A673 (cell line): ENCODE data around the gene DIPK1B.

Experiments used
- CTCF ChIP-seq: fragments of 300-800, 200-600 bp; sonication (generic); conservative IDR thresholded peaks from 2 replicates; pipeline ENCODE4 v1.5.1; 2017; ENCODE audit warnings: low read depth, mild to moderate bottlenecking, antibody characterized with exemption, low read length, moderate library complexity, mixed read lengths
- EZH2 ChIP-seq: fragments of 200-600 bp; sonication (generic); IDR thresholded peaks from 2 replicates; pipeline ENCODE4 v1.6.1; 2017; ENCODE audit warnings: borderline replicate concordance, low read depth, mild to moderate bottlenecking, mixed read lengths, antibody characterized with exemption, low read length; ENCODE audit not compliant: poor library complexity, severe bottlenecking

DNA sequence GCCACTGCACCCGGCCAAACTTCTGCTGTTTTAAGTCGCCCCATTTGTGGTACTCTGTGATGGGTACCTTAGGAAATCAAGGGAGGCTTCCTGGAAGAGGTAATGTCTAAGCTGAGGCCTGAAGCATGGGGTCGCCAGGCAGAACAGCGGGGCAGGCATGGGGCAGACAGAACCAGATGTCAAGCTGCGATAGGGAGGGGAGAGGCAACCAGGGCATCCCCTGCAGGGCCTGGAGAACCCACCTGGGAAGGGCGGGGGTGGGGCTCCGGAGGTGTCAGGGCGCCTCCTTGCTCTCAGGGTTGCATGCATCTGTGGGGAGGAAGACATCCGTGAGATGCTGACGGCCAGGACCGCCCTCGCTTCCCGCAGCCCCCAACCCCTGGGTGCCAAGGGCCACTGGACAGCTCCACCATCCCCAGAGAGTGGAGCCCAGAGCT lies 49.2 kb downstream of the DIPK1B start:
- no peak for TF ChIP-seq CTCF
- no peak for TF ChIP-seq EZH2
